ENCODE measurements around the gene TUBGCP5.
"Not testable (repeated sequence)": the region's sequence is repeated elsewhere in the genome, so short reads cannot be mapped to it uniquely, and the experiment has no call there.

Gene TUBGCP5

DNA sequence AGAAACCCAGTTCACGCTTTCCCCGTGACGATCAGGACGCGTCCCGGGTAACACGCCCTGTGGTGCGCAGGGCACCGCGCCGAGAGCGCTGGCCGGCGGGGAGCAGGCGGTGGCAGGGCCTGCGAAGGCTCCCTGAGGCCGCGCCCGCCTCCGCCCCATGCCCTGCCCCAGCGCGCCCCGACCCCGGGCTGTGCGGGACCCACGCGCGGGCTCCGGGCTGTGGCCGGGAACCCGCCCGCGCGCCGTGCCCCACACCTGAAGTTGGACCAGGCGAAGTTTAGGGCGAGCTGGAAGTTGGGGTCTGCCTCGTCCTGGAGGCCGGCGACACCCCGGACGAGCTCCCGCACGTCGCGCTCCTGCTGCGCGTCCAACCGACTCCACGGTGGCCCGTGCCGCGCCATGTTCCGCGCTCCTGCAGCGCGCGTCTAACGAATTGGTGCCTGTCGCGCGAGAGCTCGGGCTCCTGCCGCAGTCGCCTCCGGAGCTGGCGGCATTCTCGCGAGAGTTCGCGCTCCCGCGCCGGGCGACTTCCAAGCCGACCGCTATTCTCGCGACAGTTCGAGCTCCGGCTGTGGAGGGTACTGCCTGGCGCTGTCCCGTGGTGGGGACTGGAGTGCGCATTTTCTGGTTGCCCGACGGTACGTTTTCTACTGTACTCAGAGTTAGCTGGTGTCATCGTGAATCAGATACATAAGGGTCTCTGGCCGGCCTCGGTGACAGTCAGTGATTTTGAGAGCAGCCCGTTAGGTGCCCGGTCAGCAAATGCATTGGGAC, at the start of gene TUBGCP5:
TUBGCP5 (minus strand) TSS at position 427 of the 774 bp plus-strand sequence; CDS start at position 401, 26 bp downstream.
- CTCF ChIA-PET: interaction anchor here (0.5 to 0.8 kb wide), 3 partner anchors 16 to 199 kb away, joined by 3 to 5 read pairs (median 3); no protein-coding TSS in a partner anchor
- peak within 1 kb of the TSS; percentile 93 for H3K27ac ChIP-seq
- DNase-seq (ENCODE audit: low spot score): peak; percentile 97
- TF ChIP-seq, protein P1, sequence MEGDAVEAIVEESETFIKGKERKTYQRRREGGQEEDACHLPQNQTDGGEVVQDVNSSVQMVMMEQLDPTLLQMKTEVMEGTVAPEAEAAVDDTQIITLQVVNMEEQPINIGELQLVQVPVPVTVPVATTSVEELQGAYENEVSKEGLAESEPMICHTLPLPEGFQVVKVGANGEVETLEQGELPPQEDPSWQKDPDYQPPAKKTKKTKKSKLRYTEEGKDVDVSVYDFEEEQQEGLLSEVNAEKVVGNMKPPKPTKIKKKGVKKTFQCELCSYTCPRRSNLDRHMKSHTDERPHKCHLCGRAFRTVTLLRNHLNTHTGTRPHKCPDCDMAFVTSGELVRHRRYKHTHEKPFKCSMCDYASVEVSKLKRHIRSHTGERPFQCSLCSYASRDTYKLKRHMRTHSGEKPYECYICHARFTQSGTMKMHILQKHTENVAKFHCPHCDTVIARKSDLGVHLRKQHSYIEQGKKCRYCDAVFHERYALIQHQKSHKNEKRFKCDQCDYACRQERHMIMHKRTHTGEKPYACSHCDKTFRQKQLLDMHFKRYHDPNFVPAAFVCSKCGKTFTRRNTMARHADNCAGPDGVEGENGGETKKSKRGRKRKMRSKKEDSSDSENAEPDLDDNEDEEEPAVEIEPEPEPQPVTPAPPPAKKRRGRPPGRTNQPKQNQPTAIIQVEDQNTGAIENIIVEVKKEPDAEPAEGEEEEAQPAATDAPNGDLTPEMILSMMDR (conservative IDR thresholded peaks at IDR 0.05; ENCODE audit: low read depth): no peak; the same call in 1 of the 2 replicates
- POLR2A ChIA-PET (ENCODE audit: low non-redundant PET): interaction anchor here (0.7 to 1.0 kb wide), 2 partner anchors 21 to 27 kb away, joined by 3 to 8 read pairs; no protein-coding TSS in a partner anchor

DNA sequence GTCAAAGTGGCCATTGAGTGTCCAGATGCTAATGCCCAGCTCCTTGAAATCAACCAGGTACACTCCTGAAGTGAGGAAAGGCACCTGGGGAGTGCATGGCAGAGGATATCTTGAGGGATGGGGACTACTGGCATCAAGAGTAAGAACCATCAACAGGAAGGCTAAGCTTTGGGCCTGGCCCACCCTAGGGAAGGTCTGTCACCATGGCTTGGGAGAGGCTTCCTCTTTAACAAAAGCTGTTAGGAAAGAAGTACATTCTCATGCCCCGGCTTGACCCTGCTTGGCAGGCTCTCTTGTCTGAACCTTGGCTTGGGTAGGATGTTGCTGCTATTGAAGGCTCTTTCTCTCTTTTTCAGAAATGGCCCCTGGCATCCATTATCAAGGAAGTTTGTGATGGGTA, 43.7 kb upstream of the TUBGCP5 start:
- H3K27ac ChIP-seq: no peak overlapping the region
- ChIA-PET CTCF (no interaction called here), POLR2A (ENCODE audit: low non-redundant PET) (no interaction called here)
- TF ChIP-seq, protein P1 (conservative IDR thresholded peaks at IDR 0.05; ENCODE audit: low read depth): no peak
- no peak for DNase-seq (ENCODE audit: low spot score)

DNA sequence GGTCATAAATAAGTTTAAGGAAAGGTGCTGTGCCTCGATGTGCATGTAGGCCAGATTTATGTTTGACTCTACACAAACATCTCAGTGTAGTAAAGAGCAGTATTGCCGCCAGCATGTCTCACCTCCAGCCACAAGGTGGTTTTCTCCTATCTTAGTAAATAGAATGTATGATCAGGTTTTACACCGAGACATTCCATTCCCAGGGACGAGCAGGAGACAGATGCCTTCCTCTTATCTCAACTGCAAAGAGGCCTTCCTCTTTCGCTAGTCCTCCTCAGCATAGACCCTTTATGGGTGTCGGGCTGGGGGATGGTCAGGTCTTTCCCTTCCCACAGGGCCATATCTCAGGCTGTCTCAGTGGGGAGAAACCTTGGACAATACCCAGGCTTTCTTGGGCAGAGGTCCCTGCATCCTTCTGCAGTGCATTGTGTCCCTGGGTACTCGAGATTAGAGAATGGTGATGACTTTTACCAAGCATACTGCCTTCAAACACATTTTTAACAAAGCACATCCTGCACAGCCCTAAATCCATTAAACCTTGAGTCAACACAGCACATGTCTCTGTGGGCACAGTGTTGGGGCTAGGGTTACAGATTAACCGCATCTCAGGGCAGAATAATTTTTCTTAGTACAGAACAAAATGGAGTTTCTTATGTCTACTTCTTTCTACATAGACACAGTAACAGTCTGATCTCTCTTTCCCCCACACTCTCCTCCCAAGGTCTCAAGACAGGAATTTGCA, 42.8 kb upstream of the TUBGCP5 start:
- CTCF ChIA-PET; H3K27ac ChIP-seq; POLR2A ChIA-PET (ENCODE audit: low non-redundant PET); DNase-seq (ENCODE audit: low spot score): not testable (repeated sequence)

DNA sequence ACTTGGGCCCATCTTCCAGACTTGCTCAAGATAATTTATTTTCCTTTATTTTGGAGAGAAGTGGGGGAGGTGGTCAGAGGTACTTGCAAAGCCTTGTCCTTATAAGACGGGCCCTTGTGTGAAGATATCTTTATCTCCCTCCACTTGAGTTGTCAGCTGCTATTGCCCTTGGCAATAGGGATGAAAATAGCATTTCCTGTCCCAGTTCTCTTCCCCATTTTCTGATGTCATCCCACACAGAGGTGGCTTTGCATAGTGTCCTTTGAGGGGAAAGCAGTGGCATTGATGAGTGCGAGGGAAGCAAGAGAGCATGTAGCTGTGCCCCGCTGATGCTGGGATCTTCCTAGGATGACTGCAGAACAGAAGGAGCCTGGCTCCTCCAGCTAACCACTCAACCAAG, 41.9 kb upstream of the TUBGCP5 start:
- ChIA-PET POLR2A (ENCODE audit: low non-redundant PET) (no interaction called here), CTCF (no interaction called here)
- TF ChIP-seq, protein P1 (conservative IDR thresholded peaks at IDR 0.05; ENCODE audit: low read depth): no peak
- no peak overlapping the region for H3K27ac ChIP-seq
- no peak for DNase-seq (ENCODE audit: low spot score)

DNA sequence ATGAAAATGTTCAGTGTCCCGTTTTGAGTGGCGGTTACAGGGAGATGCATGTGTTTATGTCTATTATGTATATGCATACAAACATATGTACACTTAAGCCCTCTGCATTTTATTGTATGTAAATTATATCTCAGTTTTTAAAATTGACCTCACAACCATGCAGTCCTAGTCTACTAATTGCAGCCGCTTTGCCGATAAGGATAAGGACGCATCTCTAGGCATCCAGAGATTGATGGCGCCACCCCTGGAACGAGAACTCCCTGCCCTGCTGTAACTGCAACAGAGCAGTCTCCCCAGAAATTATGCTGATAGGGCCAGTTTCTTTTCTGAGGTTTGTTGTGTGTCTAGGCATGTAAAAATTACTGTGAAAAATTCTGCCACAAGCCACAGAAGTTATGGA, 40.4 kb upstream of the TUBGCP5 start:
- TF ChIP-seq, protein P1 (conservative IDR thresholded peaks at IDR 0.05; ENCODE audit: low read depth): no peak
- POLR2A ChIA-PET (ENCODE audit: low non-redundant PET): no interaction called here
- H3K27ac ChIP-seq: no peak overlapping the region
- CTCF ChIA-PET: no interaction called here
- DNase-seq (ENCODE audit: low spot score): no peak

DNA sequence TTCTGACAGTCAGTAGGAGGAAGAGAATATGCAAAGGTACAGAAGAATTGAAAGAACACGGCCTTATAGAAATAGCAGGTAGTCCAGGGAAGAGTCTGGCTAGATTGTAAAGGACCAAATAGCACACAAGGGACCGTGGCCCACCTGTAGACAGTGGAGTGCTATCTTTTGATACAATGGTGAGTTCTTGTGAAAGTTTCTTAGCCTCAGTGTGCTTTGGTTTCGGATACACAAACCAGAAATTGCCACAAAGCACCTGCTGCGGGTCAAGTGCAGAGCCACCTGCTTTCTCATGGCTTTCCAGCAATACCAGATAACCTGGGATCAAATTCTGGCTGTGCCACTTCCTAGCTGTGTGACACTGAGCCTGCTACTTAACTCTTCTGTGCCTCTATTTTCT, 36.6 kb upstream of the TUBGCP5 start:
- POLR2A ChIA-PET (ENCODE audit: low non-redundant PET): no interaction called here

More for the DNA sequence above, 36.6 kb upstream of the TUBGCP5 start:
- TF ChIP-seq, protein P1 (conservative IDR thresholded peaks at IDR 0.05; ENCODE audit: low read depth): no peak
- no peak overlapping the region for H3K27ac ChIP-seq
- no peak for DNase-seq (ENCODE audit: low spot score)
- CTCF ChIA-PET: no interaction called here
